GM12878 (cell line): ENCODE measurements around the gene SIVA1. TPM values are rescaled to one million over a fixed set of nuclear protein-coding genes. Genes with fewer than 3 reads are reported as not detected.

ENCODE experiments used
- ATAC-seq: fragments of 200-7000 bp; cut with Tn5 transposase; 3 replicates; pipeline ENCODE4 v1.9.1; 2020; ENCODE audit warnings: mild to moderate bottlenecking, moderate library complexity
- BruUV-seq: library from RNA; stranded (reverse); fragments of 400-500 nt; replicated peaks from 2 replicates; lab custom pipeline; 2021; lab: Mats Ljungman, UMichigan
- CTCF ChIA-PET: fragments of 300-600 bp; sonication (Branson Sonifier 250); formaldehyde crosslinking; extraction: SDS; loops from one replicate; lab custom pipeline; 2021; ENCODE audit warnings: inconsistent platforms; lab: Yijun Ruan, JAX
- POLR2A ChIA-PET: fragments of 350-600 bp; formaldehyde crosslinking; extraction: SDS; loops from one replicate; lab custom pipeline; 2021; ENCODE audit warnings: inconsistent platforms; lab: Charles Lee
- RAD21 ChIA-PET: fragments of 300-600 bp; sonication (Branson Sonifier 250); formaldehyde crosslinking; loops from one replicate; lab custom pipeline; 2023; ENCODE audit warnings: antibody characterized with exemption; ENCODE audit not compliant: unreplicated experiment; lab: Charles Lee
- SMC1A ChIA-PET: fragments of 300-600 bp; sonication (Branson Sonifier 250); formaldehyde crosslinking; loops from one replicate; lab custom pipeline; 2023; ENCODE audit not compliant: unreplicated experiment, uncharacterized antibody; lab: Charles Lee
- DNase-seq: peaks from one replicate; pipeline ENCODE4 v3.0.0-alpha.2; 2011; ENCODE audit warnings: low read depth, low spot score
- FAIRE-seq: peaks from 3 replicates; lab custom pipeline; 2011; peaks lifted over from hg19 to GRCh38; lab: Jason Lieb, UNC
- H2AFZ ChIP-seq: 2 replicates; pipeline ENCODE4 v1.6.0; 2011; ENCODE audit warnings: low read depth, low read length, control low read depth; ENCODE audit not compliant: control insufficient read depth
- H3K27ac ChIP-seq: 2 replicates; pipeline ENCODE4 v1.5.1; 2011; ENCODE audit warnings: control low read depth; ENCODE audit not compliant: control insufficient read depth, insufficient read depth
- H3K27me3 ChIP-seq, 2 experiments: replicated peaks in 1 of 2; 2 replicates each; pipeline versions ENCODE4 v1.6.0 to v1.6.1; 2011; ENCODE audit warnings: low read length in 1 of 2; ENCODE audit not compliant: control insufficient read depth in 2 of 2, insufficient read depth in 2 of 2
- H3K36me3 ChIP-seq, 2 experiments: 2 replicates each; pipeline ENCODE4 v1.5.1; 2011; ENCODE audit warnings: low read length in 1 of 2; ENCODE audit not compliant: control insufficient read depth in 2 of 2, insufficient read depth in 2 of 2
- H3K4me1 ChIP-seq: 2 replicates; pipeline ENCODE4 v1.6.1; 2011; ENCODE audit warnings: mild to moderate bottlenecking, low read length, moderate library complexity, mixed read lengths; ENCODE audit not compliant: control insufficient read depth, insufficient read depth
- H3K4me2 ChIP-seq: 2 replicates; pipeline ENCODE4 v1.6.0; 2011; ENCODE audit warnings: control low read depth; ENCODE audit not compliant: control insufficient read depth, insufficient read depth
- H3K4me3 ChIP-seq: fragments of 200-600 bp; sonication (generic); 2 replicates; pipeline ENCODE4 v1.5.1; 2016
- H3K79me2 ChIP-seq: 2 replicates; pipeline ENCODE4 v1.6.0; 2011; ENCODE audit warnings: low read length; ENCODE audit not compliant: control insufficient read depth, insufficient read depth
- H3K9ac ChIP-seq: 2 replicates; pipeline ENCODE4 v1.8.0; 2011; ENCODE audit warnings: low read length, control low read depth, mixed read lengths; ENCODE audit not compliant: control insufficient read depth, insufficient read depth
- H3K9me3 ChIP-seq: replicated peaks from 3 replicates; pipeline ENCODE4 v1.5.1; 2011; ENCODE audit warnings: mild to moderate bottlenecking, low read length; ENCODE audit not compliant: control insufficient read depth, insufficient read depth
- H4K20me1 ChIP-seq: 2 replicates; pipeline ENCODE4 v1.6.0; 2011; ENCODE audit not compliant: control insufficient read depth, insufficient read depth
- BCL11A ChIP-seq: IDR thresholded peaks from 2 replicates; pipeline ENCODE4 v1.6.1; 2011; ENCODE audit warnings: low read depth, low read length
- CBFB ChIP-seq: IDR thresholded peaks from 2 replicates; pipeline ENCODE4 v1.6.1; 2016; ENCODE audit warnings: antibody characterized with exemption, low read depth
- CBX5 ChIP-seq: sonication (generic); IDR thresholded peaks from 2 replicates; pipeline ENCODE4 v1.6.1; 2016; ENCODE audit warnings: low read depth, moderate library complexity, mild to moderate bottlenecking, inconsistent platforms
- NFIC ChIP-seq: IDR thresholded peaks from 2 replicates; pipeline ENCODE4 v1.6.1; 2012; ENCODE audit warnings: low read depth, mild to moderate bottlenecking, inconsistent platforms, low read length, moderate library complexity
- NFYB ChIP-seq: IDR thresholded peaks from 2 replicates; pipeline ENCODE4 v1.6.1; 2011; ENCODE audit warnings: low read depth, mild to moderate bottlenecking, low read length, improper control_type of control experiment, moderate library complexity; ENCODE audit not compliant: insufficient read depth
- RUNX3 ChIP-seq: IDR thresholded peaks from 2 replicates; pipeline ENCODE4 v1.6.1; 2012; ENCODE audit warnings: low read length, inconsistent platforms
- STAT3 ChIP-seq: IDR thresholded peaks from 2 replicates; pipeline ENCODE4 v1.6.1; 2011; ENCODE audit warnings: low read depth, low read length, improper control_type of control experiment
- TARDBP ChIP-seq: IDR thresholded peaks from 2 replicates; pipeline ENCODE4 v1.6.1; 2016; ENCODE audit warnings: borderline replicate concordance
- ZNF687 ChIP-seq: fragments of 450-650 bp; IDR thresholded peaks from 2 replicates; pipeline ENCODE4 v1.6.1; 2017; ENCODE audit warnings: mild to moderate bottlenecking, moderate library complexity
- WGBS: methylation state at CpG from one replicate; pipeline ENCODE4 v1.1.6; 2016; ENCODE audit warnings: low lambda C conversion rate; ENCODE audit not compliant: insufficient replicate concordance, insufficient coverage; ENCODE audit errors: missing lambda C conversion rate; 5-methylcytosine and 5-hydroxymethylcytosine counted together
- in situ Hi-C: fragments of 300-500 bp; cut with MboI; formaldehyde crosslinking; loops from 9 replicates; pipeline ENCODE4 v1.14.3; 2018; ENCODE audit warnings: mixed read lengths
- intact Hi-C: fragments of 100-400 bp; cut with micrococcal nuclease; formaldehyde crosslinking; loops from one replicate; pipeline ENCODE4 v1.14.2; 2022; ENCODE audit not compliant: unreplicated experiment
- polyA plus RNA-seq, 11 experiments: library from polyadenylated mRNA; depleted of rRNA in 4 of 11; unstranded in 6 of 11; stranded (reverse) in 5 of 11; fragments of >200 nt; fragmentation: Nextera tagmentation in 4 of 11; fragmentation: Illumina TruSeq in 1 of 11; extraction: Ambion mirVana in 4 of 11; extraction: Trizol in 1 of 11; gene quantifications; 1 replicate in 1 of 11; 2 replicates in 10 of 11; pipeline versions ENCODE4 v1.2.1 to v1.2.3, GENCODE V29; 2011 to 2016; ENCODE audit warnings: inconsistent platforms in 2 of 11, missing spikeins in 2 of 11, low read depth in 1 of 11
- total RNA-seq, 4 experiments: library from RNA; depleted of rRNA in 3 of 4; stranded (reverse); fragments of >200 nt in 3 of 4; fragmentation: Illumina TruSeq in 1 of 4; extraction: Trizol in 1 of 4; gene quantifications; 2 replicates each; pipeline versions ENCODE4 v1.2.1 to v1.2.3, GENCODE V29; 2013 to 2021

The SIVA1 gene
- total and polyA plus RNA-seq, 10 of the 15 experiments (the other 5 are each of a cell fraction or from before 2014, with no cell fraction given) = 4.6 to 282 (median 106) TPM

- CTCF ChIA-PET = no interaction called here
Measured at GRCh38 chr14:104717137-104717536, 35.8 kb upstream of the SIVA1 start.

More at GRCh38 chr14:104717137-104717536, 35.8 kb upstream of the SIVA1 start:
- Histone ChIP-seq H2AFZ (no peak overlapping the region), H4K20me1 (no peaks in the 10 kb centered on the region), H3K9me3 (no peaks in the 10 kb centered on the region), H3K4me3 (no peak overlapping the region), H3K9ac (no peak overlapping the region), H3K27me3 (no peaks in the 10 kb centered on the region), H3K4me2 (no peak overlapping the region), H3K36me3 (no peaks in the 10 kb centered on the region), H3K27ac (no peak overlapping the region), H3K79me2 (no peaks in the 10 kb centered on the region), H3K4me1 (no peaks in the 10 kb centered on the region)
- ChIA-PET RAD21 (no interaction called here), POLR2A (no interaction called here), SMC1A (no interaction called here)
- no peak for DNase-seq
- WGBS = 96% methylated on average over 15 of the region's 22 CpGs
- in situ Hi-C loops (no loop called here), intact Hi-C loops (no loop called here)
- no peak for ATAC-seq
- TF ChIP-seq NFYB (no peak), RUNX3 (no peak), CBX5 (no peak), STAT3 (no peak), CBFB (no peak), TARDBP (no peak), NFIC (no peak), ZNF687 (no peak), BCL11A (no peak)
- BruUV-seq = no TSS peak
- FAIRE-seq = no peak
